Left kidney (tissue), 2 donors: Measurements from ENCODE around the gene RIN2. TPM values are rescaled to one million over a fixed set of nuclear protein-coding genes. Genes with fewer than 3 reads are reported as not detected.

ENCODE experiments used
- DNase-seq: peaks from one replicate; pipeline ENCODE4 v3.0.0-alpha.2; 2013
- polyA plus RNA-seq: library from polyadenylated mRNA; unstranded; fragments of 120-200 nt; gene quantifications from one replicate; pipeline ENCODE4 v1.2.1, GENCODE V29; 2013; ENCODE audit not compliant: insufficient read length

The RIN2 gene
- polyA plus RNA-seq, 1 donor = 38.1 TPM

GRCh38 chr20:19764207-19764606 lies 6.1 kb downstream of the RIN2 start:
- no peak for DNase-seq

- no peak for DNase-seq
These were observed 7.2 kb downstream of the RIN2 start for GRCh38 chr20:19765266-19765665.

- DNase-seq = no peak
These were observed 7.9 kb downstream of the RIN2 start for GRCh38 chr20:19765913-19766312.

- DNase-seq = no peak
These were observed 9.0 kb downstream of the RIN2 start for GRCh38 chr20:19767070-19767469.

GRCh38 chr20:19768325-19768842 lies 10.3 kb downstream of the RIN2 start:
- DNase-seq = no peak

GRCh38 chr20:19769507-19769906 lies 11.4 kb downstream of the RIN2 start:
- DNase-seq = no peak

- no peak for DNase-seq
These were observed 12.3 kb downstream of the RIN2 start for GRCh38 chr20:19770375-19770774.

GRCh38 chr20:19771031-19771430 lies 13.0 kb downstream of the RIN2 start:
- no peak for DNase-seq

- DNase-seq = no peak
These were observed 15.4 kb downstream of the RIN2 start for GRCh38 chr20:19773471-19773870.

GRCh38 chr20:19774135-19774933 lies 16.3 kb downstream of the RIN2 start:
- DNase-seq = no peak

GRCh38 chr20:19775353-19776253 lies 17.5 kb downstream of the RIN2 start:
- peak; percentile 57 for DNase-seq

GRCh38 chr20:19777315-19777714 lies 19.3 kb downstream of the RIN2 start:
- DNase-seq = no peak

- DNase-seq = no peak
These were observed 19.9 kb downstream of the RIN2 start for GRCh38 chr20:19777981-19778380.

GRCh38 chr20:19778404-19778803 lies 20.3 kb downstream of the RIN2 start:
- DNase-seq = no peak

- DNase-seq = no peak
These were observed 21.6 kb downstream of the RIN2 start for GRCh38 chr20:19779634-19780033.

- no peak for DNase-seq
These were observed 22.2 kb downstream of the RIN2 start for GRCh38 chr20:19780261-19780660.

- no peak for DNase-seq
These were observed 23.2 kb downstream of the RIN2 start for GRCh38 chr20:19781235-19781634.

- DNase-seq = no peak
These were observed 24.6 kb downstream of the RIN2 start for GRCh38 chr20:19782669-19783068.

GRCh38 chr20:19783966-19784401 lies 25.9 kb downstream of the RIN2 start:
- DNase-seq = no peak

GRCh38 chr20:19784511-19785172 lies 26.6 kb downstream of the RIN2 start:
- DNase-seq = peak; percentile 89

- DNase-seq = no peak
These were observed 27.3 kb downstream of the RIN2 start for GRCh38 chr20:19785173-19785982.

- no peak for DNase-seq
These were observed 27.9 kb downstream of the RIN2 start for GRCh38 chr20:19785983-19786285.
